ENCODE measurements around the gene C10orf105. TPM values are rescaled to one million over a fixed set of nuclear protein-coding genes. Genes with fewer than 3 reads are reported as not detected.

The C10orf105 gene
- total RNA-seq, 4 donors from 2014 or later, result 0.06 to 0.27 (median 0.14) TPM

DNA sequence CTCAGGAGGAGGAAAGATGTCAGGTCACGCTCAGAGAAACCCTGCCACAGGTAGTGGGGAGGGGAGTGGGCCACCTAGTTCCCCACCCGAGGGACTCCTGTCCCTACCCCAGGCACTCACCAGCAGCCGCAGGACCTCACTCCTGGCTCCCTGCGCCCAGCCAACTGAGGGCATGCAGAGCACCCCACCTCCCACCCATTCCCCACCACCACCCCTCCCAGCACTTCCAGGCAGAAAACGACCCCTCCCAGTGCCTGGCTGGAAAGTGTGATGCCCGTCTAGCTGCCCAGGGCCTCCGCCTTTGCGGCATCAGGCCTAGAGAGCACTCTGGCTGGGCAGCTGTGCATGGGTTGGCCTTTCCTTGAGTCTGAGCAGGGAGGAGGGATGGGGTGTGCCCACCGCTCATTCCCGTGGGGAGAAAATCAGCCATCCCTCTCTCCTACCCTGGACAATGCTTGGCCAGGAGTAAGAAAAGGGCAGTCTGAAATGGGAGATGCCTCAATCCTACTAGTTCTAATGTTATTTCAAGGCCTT is 1.3 kb downstream of the C10orf105 start:
- TF ChIP-seq, protein P1, sequence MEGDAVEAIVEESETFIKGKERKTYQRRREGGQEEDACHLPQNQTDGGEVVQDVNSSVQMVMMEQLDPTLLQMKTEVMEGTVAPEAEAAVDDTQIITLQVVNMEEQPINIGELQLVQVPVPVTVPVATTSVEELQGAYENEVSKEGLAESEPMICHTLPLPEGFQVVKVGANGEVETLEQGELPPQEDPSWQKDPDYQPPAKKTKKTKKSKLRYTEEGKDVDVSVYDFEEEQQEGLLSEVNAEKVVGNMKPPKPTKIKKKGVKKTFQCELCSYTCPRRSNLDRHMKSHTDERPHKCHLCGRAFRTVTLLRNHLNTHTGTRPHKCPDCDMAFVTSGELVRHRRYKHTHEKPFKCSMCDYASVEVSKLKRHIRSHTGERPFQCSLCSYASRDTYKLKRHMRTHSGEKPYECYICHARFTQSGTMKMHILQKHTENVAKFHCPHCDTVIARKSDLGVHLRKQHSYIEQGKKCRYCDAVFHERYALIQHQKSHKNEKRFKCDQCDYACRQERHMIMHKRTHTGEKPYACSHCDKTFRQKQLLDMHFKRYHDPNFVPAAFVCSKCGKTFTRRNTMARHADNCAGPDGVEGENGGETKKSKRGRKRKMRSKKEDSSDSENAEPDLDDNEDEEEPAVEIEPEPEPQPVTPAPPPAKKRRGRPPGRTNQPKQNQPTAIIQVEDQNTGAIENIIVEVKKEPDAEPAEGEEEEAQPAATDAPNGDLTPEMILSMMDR (IDR thresholded peaks at IDR 0.05), result no peak
- no peak for TF ChIP-seq POLR2A (IDR thresholded peaks at IDR 0.05)
- intact Hi-C loops (cut with DNase I; ENCODE audit: low total_unique reads), result no loop called here
- no peak for DNase-seq (ENCODE audit: low spot score in 2 of 2)
- 69 to 82% methylated on average over 9 to 10 of the region's 10 CpGs for WGBS, 2 donors
- no peak overlapping the region for H3K4me3 ChIP-seq (ENCODE audit: low read depth, poor library complexity, severe bottlenecking)

DNA sequence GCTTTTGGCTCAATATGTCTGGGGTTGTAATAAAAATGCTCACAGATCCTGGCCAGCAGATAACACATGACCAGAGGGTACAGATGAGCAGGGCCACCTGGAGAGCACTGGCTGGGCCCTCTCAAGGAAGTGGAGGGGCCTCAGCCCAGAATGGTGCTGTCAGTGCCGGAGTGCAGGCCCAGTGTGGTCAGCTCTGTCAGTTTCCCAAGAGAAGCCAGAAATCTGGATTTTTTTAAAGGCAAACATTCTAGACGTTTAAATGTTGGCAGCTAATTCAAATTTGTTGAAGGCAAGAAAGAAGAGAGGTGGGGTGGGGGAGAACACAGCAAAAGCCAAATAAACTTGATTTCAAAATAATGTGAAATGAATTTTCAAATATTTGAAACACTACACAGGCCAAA is 2.0 kb downstream of the C10orf105 start:
- DNase-seq (ENCODE audit: low spot score in 2 of 2), result no peak
- WGBS, 2 donors, result 59 to 60% methylated on average over 2 of the region's 2 CpGs
- H3K4me3 ChIP-seq (ENCODE audit: low read depth, poor library complexity, severe bottlenecking), result no peak overlapping the region
- intact Hi-C loops (cut with DNase I; ENCODE audit: low total_unique reads), result no loop called here
- TF ChIP-seq, protein P1 (IDR thresholded peaks at IDR 0.05), result no peak
- no peak for TF ChIP-seq POLR2A (IDR thresholded peaks at IDR 0.05)

- WGBS, 2 donors, result 89 to 91% methylated on average over 4 of the region's 4 CpGs
- no peak overlapping the region for H3K4me3 ChIP-seq (ENCODE audit: low read depth, poor library complexity, severe bottlenecking)
- intact Hi-C loops (cut with DNase I; ENCODE audit: low total_unique reads), result no loop called here
- no peak for DNase-seq (ENCODE audit: low spot score in 2 of 2)
- TF ChIP-seq, protein P1 (IDR thresholded peaks at IDR 0.05), result no peak
- TF ChIP-seq POLR2A (IDR thresholded peaks at IDR 0.05), result no peak
These were observed 2.5 kb downstream of the C10orf105 start for GRCh38 chr10:71717056-71717455.

DNA sequence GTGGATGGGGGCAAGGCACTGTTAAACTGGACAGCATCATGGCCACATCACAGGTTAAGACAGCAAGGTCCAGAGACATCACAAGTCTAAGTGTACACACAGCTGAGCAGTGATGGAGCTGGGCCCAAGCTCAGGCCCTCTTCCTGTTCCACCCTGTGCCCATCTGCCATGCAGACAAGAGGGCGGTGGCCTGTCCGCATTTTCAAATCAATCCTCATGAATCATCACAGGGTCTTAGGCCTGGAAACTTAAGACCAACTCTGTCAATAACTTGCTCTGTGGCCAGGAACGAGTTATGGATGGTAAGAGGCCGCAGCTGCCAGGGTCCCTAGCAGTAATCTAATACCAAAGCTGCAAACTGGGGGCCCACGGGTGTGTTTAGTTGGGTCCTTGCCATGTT is 3.2 kb downstream of the C10orf105 start:
- intact Hi-C loops (cut with DNase I; ENCODE audit: low total_unique reads), result no loop called here
- WGBS, 2 donors, result 78 to 83% methylated on average over 5 of the region's 5 CpGs
- DNase-seq (ENCODE audit: low spot score in 2 of 2), result no peak
- H3K4me3 ChIP-seq (ENCODE audit: low read depth, poor library complexity, severe bottlenecking), result no peak overlapping the region
- TF ChIP-seq, protein P1 (IDR thresholded peaks at IDR 0.05), result no peak
- TF ChIP-seq POLR2A (IDR thresholded peaks at IDR 0.05), result no peak

GRCh38 chr10:71715860-71716259 is 3.7 kb downstream of the C10orf105 start:
- 94 to 95% methylated on average over 20 of the region's 20 CpGs for WGBS, 2 donors
- intact Hi-C loops (cut with DNase I; ENCODE audit: low total_unique reads), result no loop called here
- H3K4me3 ChIP-seq (ENCODE audit: low read depth, poor library complexity, severe bottlenecking), result no peak overlapping the region
- no peak for DNase-seq (ENCODE audit: low spot score in 2 of 2)
- TF ChIP-seq, protein P1 (IDR thresholded peaks at IDR 0.05), result no peak
- TF ChIP-seq POLR2A (IDR thresholded peaks at IDR 0.05), result no peak

DNA sequence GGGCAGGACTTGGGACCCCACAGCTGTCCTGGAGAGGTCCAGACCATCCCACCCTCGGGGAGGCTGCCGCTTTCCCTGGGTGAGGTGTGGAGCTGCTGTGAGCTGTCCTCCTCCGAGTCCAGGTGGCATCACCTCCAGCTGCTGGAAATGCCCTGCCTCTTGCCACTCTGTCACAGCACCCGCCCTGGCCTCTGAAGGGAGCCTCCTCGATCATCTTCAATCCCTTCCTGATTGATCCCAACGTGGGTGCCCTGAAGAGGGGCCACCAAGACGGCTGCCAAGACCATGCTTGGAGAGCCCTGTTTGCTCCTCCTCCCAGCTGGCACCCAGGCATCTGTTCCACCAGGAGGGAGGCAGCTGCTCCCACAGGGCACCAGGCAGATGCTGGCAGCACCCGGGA is 4.6 kb downstream of the C10orf105 start:
- 57 to 66% methylated on average over 6 to 7 of the region's 8 CpGs for WGBS, 2 donors
- no peak for DNase-seq (ENCODE audit: low spot score in 2 of 2)
- H3K4me3 ChIP-seq (ENCODE audit: low read depth, poor library complexity, severe bottlenecking), result no peak overlapping the region
- intact Hi-C loops (cut with DNase I; ENCODE audit: low total_unique reads), result no loop called here
- TF ChIP-seq, protein P1 (IDR thresholded peaks at IDR 0.05), result no peak
- TF ChIP-seq POLR2A (IDR thresholded peaks at IDR 0.05), result no peak
